Panc1 (cell line): Measurements from ENCODE around the gene SRRM5.

ENCODE experiments used
- SIN3A ChIP-seq: IDR thresholded peaks from 2 replicates; pipeline ENCODE4 v1.6.1; 2012; ENCODE audit warnings: low read depth, mild to moderate bottlenecking, low read length, moderate library complexity, borderline replicate concordance; ENCODE audit not compliant: insufficient read depth
- TF ChIP-seq, protein P1 (sequence below): fragments of 450-650 bp; IDR thresholded peaks from 2 replicates; pipeline ENCODE4 v1.5.1; 2017; ENCODE audit warnings: mild to moderate bottlenecking

GRCh38 chr19:43562698-43563241 lies 49.1 kb upstream of the SRRM5 start:
- TF ChIP-seq, protein P1, sequence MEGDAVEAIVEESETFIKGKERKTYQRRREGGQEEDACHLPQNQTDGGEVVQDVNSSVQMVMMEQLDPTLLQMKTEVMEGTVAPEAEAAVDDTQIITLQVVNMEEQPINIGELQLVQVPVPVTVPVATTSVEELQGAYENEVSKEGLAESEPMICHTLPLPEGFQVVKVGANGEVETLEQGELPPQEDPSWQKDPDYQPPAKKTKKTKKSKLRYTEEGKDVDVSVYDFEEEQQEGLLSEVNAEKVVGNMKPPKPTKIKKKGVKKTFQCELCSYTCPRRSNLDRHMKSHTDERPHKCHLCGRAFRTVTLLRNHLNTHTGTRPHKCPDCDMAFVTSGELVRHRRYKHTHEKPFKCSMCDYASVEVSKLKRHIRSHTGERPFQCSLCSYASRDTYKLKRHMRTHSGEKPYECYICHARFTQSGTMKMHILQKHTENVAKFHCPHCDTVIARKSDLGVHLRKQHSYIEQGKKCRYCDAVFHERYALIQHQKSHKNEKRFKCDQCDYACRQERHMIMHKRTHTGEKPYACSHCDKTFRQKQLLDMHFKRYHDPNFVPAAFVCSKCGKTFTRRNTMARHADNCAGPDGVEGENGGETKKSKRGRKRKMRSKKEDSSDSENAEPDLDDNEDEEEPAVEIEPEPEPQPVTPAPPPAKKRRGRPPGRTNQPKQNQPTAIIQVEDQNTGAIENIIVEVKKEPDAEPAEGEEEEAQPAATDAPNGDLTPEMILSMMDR = no peak
- TF ChIP-seq SIN3A = no peak
